ENCODE results near the gene RNF183.

Gene RNF183

DNA sequence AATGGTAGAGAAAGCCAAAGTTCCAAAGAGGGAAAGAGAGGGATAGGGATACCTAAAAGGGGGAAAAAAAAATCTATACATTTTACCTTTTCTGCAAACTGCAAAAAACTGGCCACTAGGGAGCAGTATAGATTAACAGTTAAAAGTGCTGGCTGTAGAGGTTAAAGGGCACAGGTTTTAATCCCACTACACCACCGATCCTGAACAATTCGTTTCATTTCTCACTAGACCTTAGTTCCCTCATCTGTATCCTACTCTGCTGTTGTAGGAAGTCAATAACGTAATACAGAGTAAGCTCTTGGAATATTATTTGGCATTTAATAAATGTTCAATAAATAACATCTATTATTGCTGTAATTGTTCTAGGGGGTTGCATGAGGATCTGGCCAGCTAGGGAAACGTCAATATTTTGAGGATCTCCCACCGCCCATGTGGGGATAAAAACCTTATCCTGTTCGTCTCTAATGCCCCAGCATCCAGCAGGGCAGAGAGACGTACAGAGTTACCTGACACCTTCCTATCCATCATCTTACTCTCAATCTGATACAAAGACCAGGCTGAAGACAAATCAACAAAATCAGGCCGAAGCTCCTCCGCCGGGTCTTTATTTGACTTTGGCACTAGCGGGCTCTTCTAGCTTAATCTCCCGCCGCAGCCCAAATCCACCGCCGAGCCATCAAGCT lies 28.6 kb downstream of the RNF183 start:
- Histone ChIP-seq H3K36me3 (ENCODE audit: control insufficient read depth, insufficient read depth, low read length) (peaks cover 63% of the 10 kb centered on the region), H3K9me3 (ENCODE audit: control insufficient read depth, insufficient read depth, low read length) (no peaks in the 10 kb centered on the region), H3K27ac (ENCODE audit: low read depth, low read length) (peak overlapping the region; percentile 89), H3K4me1 (ENCODE audit: control insufficient read depth, insufficient read depth, low read length) (peaks cover 9% of the 10 kb centered on the region; the same call in 1 of the 2 replicates), H3K4me3 (ENCODE audit: low read depth, low read length) (peak overlapping the region; percentile 89), H3K27me3 (ENCODE audit: control insufficient read depth, insufficient read depth, low read length) (no peaks in the 10 kb centered on the region), H3K9ac (ENCODE audit: low read depth, low read length) (peak overlapping the region; percentile 86)

DNA sequence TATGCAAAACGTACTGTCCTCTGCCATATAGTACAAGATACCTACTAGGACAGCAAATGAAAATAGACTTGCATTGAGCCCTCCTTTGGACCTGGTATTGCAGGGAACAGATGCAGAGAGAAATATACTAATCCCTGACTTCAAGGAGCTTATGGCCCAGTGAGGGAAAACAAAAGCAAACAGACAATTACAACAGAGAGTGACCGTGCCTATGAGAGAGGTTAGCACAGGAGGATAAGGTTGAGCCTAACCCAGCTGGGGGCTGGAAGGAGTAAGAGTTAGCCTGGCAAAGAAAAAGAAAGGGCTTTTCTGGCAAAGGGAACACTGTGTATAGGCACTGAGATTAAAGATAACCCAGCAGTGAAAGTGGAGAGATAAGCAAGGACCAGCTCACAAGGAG lies 33.3 kb downstream of the RNF183 start:
- no peak overlapping the region for H3K9ac ChIP-seq (ENCODE audit: low read depth, low read length)
- no peaks in the 10 kb centered on the region for H3K27me3 ChIP-seq (ENCODE audit: control insufficient read depth, insufficient read depth, low read length)
- H3K9me3 ChIP-seq (ENCODE audit: control insufficient read depth, insufficient read depth, low read length): no peaks in the 10 kb centered on the region
- no peak overlapping the region for H3K27ac ChIP-seq (ENCODE audit: low read depth, low read length)
- H3K4me3 ChIP-seq (ENCODE audit: low read depth, low read length): no peak overlapping the region
- peaks cover 61% of the 10 kb centered on the region for H3K36me3 ChIP-seq (ENCODE audit: control insufficient read depth, insufficient read depth, low read length)
- peaks cover 4% of the 10 kb centered on the region; the same call in 1 of the 2 replicates for H3K4me1 ChIP-seq (ENCODE audit: control insufficient read depth, insufficient read depth, low read length)

GRCh38 chr9:113269355-113269754 lies 33.8 kb downstream of the RNF183 start:
- Histone ChIP-seq H3K9ac (ENCODE audit: low read depth, low read length) (no peak overlapping the region), H3K36me3 (ENCODE audit: control insufficient read depth, insufficient read depth, low read length) (peaks cover 61% of the 10 kb centered on the region)

GRCh38 chr9:113267911-113268566 lies 35.1 kb downstream of the RNF183 start:
- no peaks in the 10 kb centered on the region for H3K27me3 ChIP-seq (ENCODE audit: control insufficient read depth, insufficient read depth, low read length)
- no peak overlapping the region for H3K4me3 ChIP-seq (ENCODE audit: low read depth, low read length)
- H3K36me3 ChIP-seq (ENCODE audit: control insufficient read depth, insufficient read depth, low read length): peaks cover 58% of the 10 kb centered on the region
- no peak overlapping the region for H3K27ac ChIP-seq (ENCODE audit: low read depth, low read length)
- H3K9ac ChIP-seq (ENCODE audit: low read depth, low read length): no peak overlapping the region
- H3K4me1 ChIP-seq (ENCODE audit: control insufficient read depth, insufficient read depth, low read length): no peaks in the 10 kb centered on the region
- H3K9me3 ChIP-seq (ENCODE audit: control insufficient read depth, insufficient read depth, low read length): no peaks in the 10 kb centered on the region

More at GRCh38 chr9:113269355-113269754, 33.8 kb downstream of the RNF183 start:
- Histone ChIP-seq H3K27me3 (ENCODE audit: control insufficient read depth, insufficient read depth, low read length) (no peaks in the 10 kb centered on the region), H3K4me1 (ENCODE audit: control insufficient read depth, insufficient read depth, low read length) (peaks cover 4% of the 10 kb centered on the region; the same call in 1 of the 2 replicates), H3K4me3 (ENCODE audit: low read depth, low read length) (no peak overlapping the region), H3K9me3 (ENCODE audit: control insufficient read depth, insufficient read depth, low read length) (no peaks in the 10 kb centered on the region), H3K27ac (ENCODE audit: low read depth, low read length) (no peak overlapping the region)

- Histone ChIP-seq H3K27ac (ENCODE audit: low read depth, low read length) (no peak overlapping the region), H3K36me3 (ENCODE audit: control insufficient read depth, insufficient read depth, low read length) (peaks cover 43% of the 10 kb centered on the region), H3K27me3 (ENCODE audit: control insufficient read depth, insufficient read depth, low read length) (no peaks in the 10 kb centered on the region), H3K9ac (ENCODE audit: low read depth, low read length) (no peak overlapping the region), H3K4me1 (ENCODE audit: control insufficient read depth, insufficient read depth, low read length) (no peaks in the 10 kb centered on the region), H3K9me3 (ENCODE audit: control insufficient read depth, insufficient read depth, low read length) (no peaks in the 10 kb centered on the region), H3K4me3 (ENCODE audit: low read depth, low read length) (no peak overlapping the region)
These were observed 37.0 kb downstream of the RNF183 start for GRCh38 chr9:113266174-113266573.

- H3K9me3 ChIP-seq (ENCODE audit: control insufficient read depth, insufficient read depth, low read length): no peaks in the 10 kb centered on the region
- no peaks in the 10 kb centered on the region for H3K4me1 ChIP-seq (ENCODE audit: control insufficient read depth, insufficient read depth, low read length)
- peaks cover 40% of the 10 kb centered on the region for H3K36me3 ChIP-seq (ENCODE audit: control insufficient read depth, insufficient read depth, low read length)
These were observed 41.1 kb downstream of the RNF183 start for GRCh38 chr9:113261917-113262671.

GRCh38 chr9:113258282-113258681 lies 44.9 kb downstream of the RNF183 start:
- Histone ChIP-seq H3K27ac (ENCODE audit: low read depth, low read length) (no peak overlapping the region), H3K36me3 (ENCODE audit: control insufficient read depth, insufficient read depth, low read length) (peaks cover 44% of the 10 kb centered on the region)

More at GRCh38 chr9:113261917-113262671, 41.1 kb downstream of the RNF183 start:
- Histone ChIP-seq H3K27me3 (ENCODE audit: control insufficient read depth, insufficient read depth, low read length) (no peaks in the 10 kb centered on the region), H3K27ac (ENCODE audit: low read depth, low read length) (no peak overlapping the region), H3K4me3 (ENCODE audit: low read depth, low read length) (no peak overlapping the region), H3K9ac (ENCODE audit: low read depth, low read length) (no peak overlapping the region)

DNA sequence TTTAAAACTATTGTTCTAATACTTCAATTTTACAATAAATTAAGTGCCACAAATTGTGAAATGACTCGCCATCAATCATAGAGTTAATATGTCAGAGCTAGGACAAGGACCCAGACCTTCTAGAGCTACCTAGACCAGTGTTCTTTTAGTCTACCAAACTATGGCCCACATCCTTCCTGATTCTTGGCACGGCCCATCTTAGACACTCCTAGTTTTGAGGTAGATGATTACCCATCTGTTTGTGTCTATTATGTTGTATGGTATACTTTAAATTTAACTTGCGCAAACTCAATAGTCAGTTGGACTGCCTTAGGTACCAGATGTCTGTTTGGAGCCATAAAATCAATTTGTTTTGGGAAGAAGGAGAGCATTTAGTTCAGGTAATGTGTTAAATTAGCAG lies 45.3 kb downstream of the RNF183 start:
- H3K4me3 ChIP-seq (ENCODE audit: low read depth, low read length): no peak overlapping the region
- no peak overlapping the region for H3K27ac ChIP-seq (ENCODE audit: low read depth, low read length)
- no peaks in the 10 kb centered on the region for H3K27me3 ChIP-seq (ENCODE audit: control insufficient read depth, insufficient read depth, low read length)
- no peak overlapping the region for H3K9ac ChIP-seq (ENCODE audit: low read depth, low read length)
- no peaks in the 10 kb centered on the region for H3K9me3 ChIP-seq (ENCODE audit: control insufficient read depth, insufficient read depth, low read length)
- no peaks in the 10 kb centered on the region for H3K4me1 ChIP-seq (ENCODE audit: control insufficient read depth, insufficient read depth, low read length)
- H3K36me3 ChIP-seq (ENCODE audit: control insufficient read depth, insufficient read depth, low read length): peaks cover 44% of the 10 kb centered on the region

More at GRCh38 chr9:113258282-113258681, 44.9 kb downstream of the RNF183 start:
- no peaks in the 10 kb centered on the region for H3K9me3 ChIP-seq (ENCODE audit: control insufficient read depth, insufficient read depth, low read length)
- no peaks in the 10 kb centered on the region for H3K27me3 ChIP-seq (ENCODE audit: control insufficient read depth, insufficient read depth, low read length)
- no peak overlapping the region for H3K9ac ChIP-seq (ENCODE audit: low read depth, low read length)
- H3K4me1 ChIP-seq (ENCODE audit: control insufficient read depth, insufficient read depth, low read length): no peaks in the 10 kb centered on the region
- H3K4me3 ChIP-seq (ENCODE audit: low read depth, low read length): no peak overlapping the region

DNA sequence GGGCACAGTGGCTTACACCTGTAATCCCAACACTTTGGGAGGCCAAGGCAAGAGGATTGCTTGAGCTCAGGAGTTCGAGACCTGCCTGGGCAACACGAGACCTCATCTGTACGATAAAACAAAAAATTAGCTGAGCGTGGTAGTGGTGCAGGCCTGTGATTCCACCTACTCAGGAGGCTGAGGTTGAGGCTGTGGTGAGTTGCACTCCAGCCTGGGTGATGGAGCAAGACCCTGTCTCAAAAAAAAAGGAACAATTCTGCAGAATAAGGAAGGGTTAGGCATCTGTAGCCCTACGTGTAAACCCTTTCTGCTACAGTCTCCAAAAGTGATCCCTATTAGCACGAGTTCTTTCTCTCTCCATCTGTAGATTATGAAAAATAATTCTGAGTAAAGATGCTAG lies 47.7 kb downstream of the RNF183 start:
- Histone ChIP-seq H3K4me3 (ENCODE audit: low read depth, low read length) (no peak overlapping the region), H3K27me3 (ENCODE audit: control insufficient read depth, insufficient read depth, low read length) (no peaks in the 10 kb centered on the region)

DNA sequence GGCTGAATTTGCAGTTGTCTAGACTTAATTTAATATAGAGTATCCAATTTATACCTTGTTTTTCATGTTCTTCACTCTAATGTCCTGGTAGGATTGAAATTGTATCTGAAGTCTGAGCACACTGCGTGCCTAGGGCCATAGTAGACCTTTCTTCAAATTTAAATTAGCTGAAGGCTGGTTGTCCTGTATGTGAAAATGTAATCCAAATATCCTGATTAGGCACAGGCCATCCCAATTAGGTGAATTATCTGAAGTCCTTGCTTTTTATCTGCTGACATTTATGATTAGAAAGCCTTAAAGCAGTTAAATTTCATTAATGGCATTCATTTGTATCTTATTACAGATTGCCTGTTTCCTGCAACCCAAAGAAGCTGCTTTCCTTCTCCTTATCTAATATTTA lies 48.2 kb downstream of the RNF183 start:
- Histone ChIP-seq H3K4me1 (ENCODE audit: control insufficient read depth, insufficient read depth, low read length) (no peaks in the 10 kb centered on the region), H3K36me3 (ENCODE audit: control insufficient read depth, insufficient read depth, low read length) (peaks cover 31% of the 10 kb centered on the region), H3K27me3 (ENCODE audit: control insufficient read depth, insufficient read depth, low read length) (no peaks in the 10 kb centered on the region), H3K27ac (ENCODE audit: low read depth, low read length) (no peak overlapping the region), H3K9ac (ENCODE audit: low read depth, low read length) (no peak overlapping the region), H3K9me3 (ENCODE audit: control insufficient read depth, insufficient read depth, low read length) (no peaks in the 10 kb centered on the region), H3K4me3 (ENCODE audit: low read depth, low read length) (no peak overlapping the region)

More for the DNA sequence above, 47.7 kb downstream of the RNF183 start:
- H3K9ac ChIP-seq (ENCODE audit: low read depth, low read length): no peak overlapping the region
- H3K4me1 ChIP-seq (ENCODE audit: control insufficient read depth, insufficient read depth, low read length): no peaks in the 10 kb centered on the region
- H3K27ac ChIP-seq (ENCODE audit: low read depth, low read length): no peak overlapping the region
- H3K36me3 ChIP-seq (ENCODE audit: control insufficient read depth, insufficient read depth, low read length): peaks cover 36% of the 10 kb centered on the region
- H3K9me3 ChIP-seq (ENCODE audit: control insufficient read depth, insufficient read depth, low read length): no peaks in the 10 kb centered on the region

GRCh38 chr9:113250807-113251206 lies 52.4 kb downstream of the RNF183 start:
- Histone ChIP-seq H3K4me1 (ENCODE audit: control insufficient read depth, insufficient read depth, low read length) (no peaks in the 10 kb centered on the region), H3K36me3 (ENCODE audit: control insufficient read depth, insufficient read depth, low read length) (no peaks in the 10 kb centered on the region), H3K9me3 (ENCODE audit: control insufficient read depth, insufficient read depth, low read length) (no peaks in the 10 kb centered on the region), H3K9ac (ENCODE audit: low read depth, low read length) (no peak overlapping the region), H3K27ac (ENCODE audit: low read depth, low read length) (no peak overlapping the region), H3K4me3 (ENCODE audit: low read depth, low read length) (no peak overlapping the region), H3K27me3 (ENCODE audit: control insufficient read depth, insufficient read depth, low read length) (no peaks in the 10 kb centered on the region)
